HL-60/S4 (cell line): ENCODE measurements around the gene SNX14.
"Not testable (repeated sequence)": the region's sequence is repeated elsewhere in the genome, so short reads cannot be mapped to it uniquely, and the experiment has no call there.

Experiments used
- in situ Hi-C: fragments of 300-500 bp; cut with MboI; formaldehyde crosslinking; loops from 2 replicates; pipeline ENCODE4 v1.14.3; 2022; ENCODE audit warnings: low sequenced_read_pairs

SNX14 gene, protein sequence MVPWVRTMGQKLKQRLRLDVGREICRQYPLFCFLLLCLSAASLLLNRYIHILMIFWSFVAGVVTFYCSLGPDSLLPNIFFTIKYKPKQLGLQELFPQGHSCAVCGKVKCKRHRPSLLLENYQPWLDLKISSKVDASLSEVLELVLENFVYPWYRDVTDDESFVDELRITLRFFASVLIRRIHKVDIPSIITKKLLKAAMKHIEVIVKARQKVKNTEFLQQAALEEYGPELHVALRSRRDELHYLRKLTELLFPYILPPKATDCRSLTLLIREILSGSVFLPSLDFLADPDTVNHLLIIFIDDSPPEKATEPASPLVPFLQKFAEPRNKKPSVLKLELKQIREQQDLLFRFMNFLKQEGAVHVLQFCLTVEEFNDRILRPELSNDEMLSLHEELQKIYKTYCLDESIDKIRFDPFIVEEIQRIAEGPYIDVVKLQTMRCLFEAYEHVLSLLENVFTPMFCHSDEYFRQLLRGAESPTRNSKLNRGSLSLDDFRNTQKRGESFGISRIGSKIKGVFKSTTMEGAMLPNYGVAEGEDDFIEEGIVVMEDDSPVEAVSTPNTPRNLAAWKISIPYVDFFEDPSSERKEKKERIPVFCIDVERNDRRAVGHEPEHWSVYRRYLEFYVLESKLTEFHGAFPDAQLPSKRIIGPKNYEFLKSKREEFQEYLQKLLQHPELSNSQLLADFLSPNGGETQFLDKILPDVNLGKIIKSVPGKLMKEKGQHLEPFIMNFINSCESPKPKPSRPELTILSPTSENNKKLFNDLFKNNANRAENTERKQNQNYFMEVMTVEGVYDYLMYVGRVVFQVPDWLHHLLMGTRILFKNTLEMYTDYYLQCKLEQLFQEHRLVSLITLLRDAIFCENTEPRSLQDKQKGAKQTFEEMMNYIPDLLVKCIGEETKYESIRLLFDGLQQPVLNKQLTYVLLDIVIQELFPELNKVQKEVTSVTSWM

DNA sequence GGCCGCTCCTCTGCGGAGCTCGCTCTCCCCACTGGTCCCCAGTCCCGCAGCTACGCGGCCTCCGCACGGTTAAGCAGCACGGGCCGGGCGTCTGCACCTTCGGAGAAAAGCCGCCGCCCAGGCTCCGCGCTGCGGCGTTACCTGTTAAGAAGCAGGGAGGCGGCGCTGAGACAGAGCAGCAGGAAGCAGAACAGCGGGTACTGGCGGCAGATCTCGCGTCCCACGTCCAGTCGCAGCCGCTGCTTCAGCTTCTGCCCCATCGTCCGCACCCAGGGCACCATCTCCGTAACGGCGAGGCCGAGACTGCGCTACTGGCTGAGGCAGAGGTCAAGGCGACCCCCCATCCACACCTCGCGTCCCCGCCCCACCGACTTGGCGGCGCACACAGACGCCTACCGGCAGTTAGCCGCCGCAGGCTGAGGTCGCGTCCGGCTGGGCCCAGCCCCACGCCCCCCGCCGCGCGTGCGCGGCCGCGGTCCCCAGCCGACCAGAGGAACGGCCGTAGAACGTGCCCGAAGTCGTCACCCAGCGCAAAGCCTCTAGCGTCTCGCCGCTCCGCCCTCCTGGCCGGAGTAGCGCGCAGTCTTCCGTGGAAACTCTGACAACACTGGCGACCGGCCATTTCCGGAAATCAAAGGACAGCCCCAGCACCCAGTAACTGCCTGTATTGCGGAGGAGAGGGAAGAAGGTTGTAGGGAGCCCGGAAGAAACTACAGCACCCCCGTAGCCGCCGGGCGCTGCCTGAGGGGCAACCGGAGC is at the start of gene SNX14:
Gene SNX14 (minus strand): TSS at position 421 of the 759 bp plus-strand sequence. CDS start 140 bp downstream, at position 281.
- in situ Hi-C loops, result no loop called here

DNA sequence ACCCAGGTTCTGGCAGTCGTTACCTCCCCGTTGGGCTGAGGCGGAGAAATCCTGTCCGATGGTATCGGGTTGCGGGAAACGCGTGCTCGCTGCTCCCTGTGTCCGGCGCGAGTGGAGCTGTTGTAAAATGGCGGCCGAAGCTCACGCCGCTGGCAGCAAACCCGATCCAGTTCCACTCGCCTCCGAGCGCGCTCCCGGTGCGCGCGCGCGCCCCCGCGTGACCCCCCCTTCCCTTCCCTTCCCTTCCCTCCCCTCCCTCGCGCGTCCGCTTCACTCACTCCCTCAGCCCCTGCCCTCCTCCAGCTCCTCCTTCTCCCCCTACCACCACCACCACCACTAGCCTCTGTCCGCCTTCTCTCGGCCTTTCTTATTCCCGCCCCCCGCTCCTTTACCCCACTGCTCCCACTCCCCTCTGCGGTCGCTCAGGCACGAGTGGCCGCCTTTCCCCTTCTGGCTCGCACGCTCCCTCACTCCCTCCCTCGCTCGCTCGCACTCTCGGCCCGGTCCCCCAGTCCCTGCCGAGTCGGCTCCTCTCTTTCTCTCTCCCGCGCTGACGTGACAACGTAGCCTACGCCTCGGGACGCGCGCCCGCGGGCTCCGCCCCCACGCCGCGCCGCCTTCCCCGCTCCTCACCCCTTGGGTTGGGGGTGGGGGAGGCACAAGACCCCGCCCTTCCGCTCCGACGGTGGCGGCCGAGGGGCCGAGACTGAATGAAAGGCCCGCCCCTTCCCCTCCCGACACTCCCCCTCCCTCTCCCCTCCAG is 49.3 kb upstream of the SNX14 start, which contains the start of gene SYNCRIP:
Gene SYNCRIP (minus strand): TSS at position 113 of the 763 bp plus-strand sequence. CDS start 1,447 bp downstream, outside the sequence.
- in situ Hi-C loops, result no loop called here

DNA sequence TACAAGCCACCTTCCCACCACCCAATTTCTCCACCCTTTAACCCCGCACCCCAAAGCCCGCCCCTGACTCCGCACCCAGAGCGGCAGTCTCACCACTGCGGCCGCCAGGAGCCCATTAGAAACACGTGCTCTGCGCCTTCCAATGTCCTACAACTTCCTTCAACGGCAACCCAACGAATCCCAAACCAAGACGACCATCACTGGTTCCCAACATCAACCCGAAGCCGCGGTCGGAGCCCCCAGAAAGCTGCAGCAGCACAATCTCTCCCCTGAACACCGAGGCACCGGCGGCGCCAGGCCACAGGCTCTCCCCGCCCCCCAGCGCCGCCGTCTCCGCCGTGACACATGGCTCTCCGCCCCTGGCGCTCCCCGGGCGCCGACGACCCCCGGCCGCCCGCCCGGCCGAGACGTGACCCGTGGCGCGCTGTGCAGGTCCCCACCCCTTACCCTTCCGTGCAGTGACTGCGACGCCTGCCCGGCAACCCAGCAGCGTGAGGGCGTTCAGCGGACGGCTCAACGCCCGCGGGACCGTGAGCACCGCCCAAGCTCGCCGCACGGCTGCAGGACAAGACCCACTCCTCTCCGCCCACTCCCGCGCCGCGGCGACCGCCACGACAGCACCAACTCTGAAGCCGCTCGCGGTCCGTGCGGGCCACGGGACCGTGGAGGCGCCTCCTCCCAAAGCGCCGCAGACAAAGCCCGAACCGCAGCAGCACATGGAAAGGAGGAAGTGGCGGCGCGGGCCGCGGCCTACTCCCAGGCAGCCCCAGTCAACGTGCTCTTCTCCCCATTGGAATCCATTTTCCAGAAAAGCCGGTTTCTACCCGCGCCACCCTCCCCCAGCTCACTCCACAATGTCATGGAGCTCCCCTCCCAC is 48.5 kb upstream of the SNX14 start:
- in situ Hi-C loops, result no loop called here

DNA sequence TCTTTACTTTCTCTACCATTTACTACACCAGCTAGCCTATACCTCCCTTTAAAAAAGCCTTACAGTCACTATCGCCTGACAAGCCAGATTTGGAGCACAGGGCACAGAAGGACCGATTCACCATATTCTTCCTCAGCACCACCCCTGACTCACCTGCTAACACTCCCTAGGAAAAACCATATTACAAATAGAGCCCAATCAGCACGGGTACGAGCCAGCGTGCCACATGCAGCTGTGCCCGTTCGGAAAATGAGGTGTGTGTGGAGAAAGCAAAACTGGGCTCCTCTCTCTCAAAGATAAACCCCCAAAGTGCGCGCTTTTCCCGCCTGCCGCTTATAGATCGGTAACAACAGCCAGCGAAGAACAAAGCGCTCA is 47.9 kb upstream of the SNX14 start:
- in situ Hi-C loops, result no loop called here

DNA sequence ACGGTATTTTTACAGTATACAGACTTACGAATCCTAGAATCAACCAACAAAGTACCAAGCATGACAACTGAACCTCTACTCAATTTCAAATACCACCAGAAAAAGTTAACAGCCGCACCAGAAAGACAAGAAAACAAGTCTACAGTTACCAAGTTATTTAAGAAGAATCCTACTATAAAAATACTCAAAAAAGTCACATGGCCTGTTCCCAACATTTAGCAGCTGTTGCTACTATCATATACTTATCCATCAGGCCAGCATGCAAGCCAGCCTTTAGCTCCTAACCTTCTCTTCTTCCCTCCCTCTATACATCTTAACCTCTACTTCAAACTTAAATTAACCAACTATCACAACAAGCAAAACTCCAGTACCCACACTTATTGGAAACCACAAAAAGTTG is 47.2 kb upstream of the SNX14 start:
- in situ Hi-C loops, result no loop called here

DNA sequence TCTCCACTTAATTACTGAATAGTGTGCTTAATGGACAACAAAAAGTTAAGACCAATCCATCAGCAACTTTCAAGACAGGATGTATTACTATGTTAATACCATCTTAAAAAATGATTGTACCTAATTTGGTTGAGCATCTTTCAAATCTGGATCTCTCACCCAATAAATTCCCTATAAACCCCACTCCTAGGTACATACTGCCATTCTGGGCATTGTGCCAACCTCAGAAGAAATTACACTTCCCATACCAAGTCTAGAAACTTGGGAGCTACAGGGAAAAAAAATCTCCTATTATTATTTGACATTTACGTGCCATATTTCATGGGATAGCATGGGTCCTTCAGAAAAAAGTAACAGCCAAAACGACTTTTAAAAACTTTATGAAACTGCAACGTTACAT is 43.9 kb upstream of the SNX14 start:
- in situ Hi-C loops, result no loop called here

DNA sequence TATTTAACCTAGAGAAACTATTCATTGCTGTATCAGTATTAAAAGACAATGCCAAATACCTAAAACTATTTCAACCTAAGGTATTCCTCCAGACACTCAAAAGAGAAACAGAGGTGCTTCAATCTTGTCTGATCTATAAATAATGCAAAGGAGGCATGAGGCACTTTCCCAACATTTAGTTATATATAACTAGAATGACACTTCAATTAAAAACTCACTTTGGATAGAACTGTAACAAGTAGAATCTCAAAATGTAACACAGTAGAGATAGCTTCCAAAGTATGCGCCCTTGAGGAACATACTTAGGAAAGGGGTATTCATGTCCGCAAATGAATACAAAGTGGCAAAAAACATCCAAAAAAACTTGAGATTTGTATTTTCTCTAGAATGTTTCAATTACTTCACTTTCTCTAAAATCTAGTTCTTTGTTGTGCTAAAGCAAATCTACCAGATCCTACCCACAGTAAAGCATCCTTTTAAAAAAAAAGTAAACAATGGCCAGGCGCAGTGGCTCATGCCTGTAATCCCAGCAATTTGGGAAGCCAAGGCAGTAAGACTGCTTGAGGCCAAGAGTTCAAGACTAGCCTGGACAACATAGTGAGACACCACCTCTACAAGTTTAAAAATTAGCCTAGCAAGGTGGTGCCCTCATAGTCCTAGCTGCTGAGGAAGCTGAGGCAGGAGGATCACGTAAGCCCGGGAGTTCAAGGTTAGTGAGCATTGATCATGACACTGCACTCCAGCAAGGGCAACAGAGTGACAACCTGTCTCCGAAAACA is 38.7 kb upstream of the SNX14 start:
- in situ Hi-C loops, result no loop called here

DNA sequence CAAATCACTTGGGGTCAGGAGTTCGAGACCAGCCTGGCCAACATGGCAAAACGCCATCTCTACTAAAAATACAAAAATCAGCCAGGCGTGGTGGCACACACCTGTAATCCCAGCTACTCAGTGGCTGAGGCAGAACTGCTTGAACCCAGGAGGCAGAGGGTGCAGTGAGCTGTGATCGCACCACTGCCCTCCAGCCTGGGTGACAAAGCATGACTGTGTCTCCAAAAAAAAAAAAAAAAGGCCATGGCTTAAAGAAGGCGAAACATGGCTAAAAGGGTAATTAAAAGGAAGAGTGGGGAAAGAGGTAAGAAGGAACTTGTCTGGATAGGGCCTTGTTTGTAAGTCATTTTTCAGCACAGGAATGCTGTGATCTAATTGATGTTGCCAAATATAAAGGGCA is 37.5 kb upstream of the SNX14 start:
- in situ Hi-C loops, result not testable (repeated sequence)

DNA sequence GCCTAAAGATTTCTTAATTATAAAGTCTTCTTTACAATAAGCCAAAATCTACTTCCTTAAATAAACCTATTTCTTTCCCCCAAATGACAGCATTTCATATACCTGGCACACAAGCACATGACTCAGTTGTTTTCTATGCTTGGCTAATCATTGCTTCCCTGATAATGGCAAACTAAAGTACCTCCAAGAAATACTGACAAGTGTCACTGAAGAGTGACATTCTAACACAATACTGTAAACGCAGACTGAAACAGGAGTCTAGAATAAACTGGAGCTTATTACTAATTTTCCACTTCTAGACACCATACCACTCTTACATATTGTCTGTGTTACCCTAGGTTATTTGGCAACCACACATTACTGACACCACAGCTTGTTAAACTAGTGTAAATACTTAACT is 34.7 kb upstream of the SNX14 start:
- in situ Hi-C loops, result no loop called here

DNA sequence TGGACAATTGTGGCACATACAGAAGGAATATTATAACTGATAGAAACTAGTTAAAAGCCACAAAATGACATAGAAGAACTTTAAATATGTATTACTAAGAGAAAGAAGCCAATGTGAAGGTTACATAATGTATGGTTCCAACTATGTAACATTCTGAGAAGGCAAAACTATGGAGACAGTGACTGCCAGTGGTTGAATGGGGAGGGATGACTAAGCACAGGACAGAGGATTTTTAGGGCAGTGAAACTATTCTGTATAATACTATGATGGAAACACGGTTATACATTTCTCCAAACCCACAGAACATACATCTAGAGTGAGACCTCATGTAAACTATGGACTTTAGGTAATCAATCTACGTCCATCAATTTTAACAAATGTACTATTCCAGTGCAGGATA is 26.6 kb upstream of the SNX14 start:
- in situ Hi-C loops, result no loop called here

DNA sequence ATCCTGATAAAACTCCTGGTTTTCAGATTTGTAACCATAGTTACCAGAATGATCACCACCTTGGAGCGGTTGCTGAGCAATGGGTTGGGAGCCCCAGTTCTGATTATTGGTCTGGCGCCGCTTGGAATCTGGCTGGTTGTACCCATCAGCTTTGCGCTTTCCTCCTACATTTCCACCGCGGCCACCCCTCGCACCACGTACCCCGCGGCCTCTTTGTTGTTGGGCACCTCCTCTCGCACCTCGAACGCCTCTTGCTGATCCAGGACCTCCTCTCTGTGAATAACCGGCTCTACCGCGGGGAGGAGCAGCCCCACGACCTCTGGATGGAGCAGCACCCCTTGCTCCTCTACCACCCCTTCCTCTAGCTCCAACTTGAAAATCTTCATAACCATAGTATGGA is 21.1 kb upstream of the SNX14 start:
- in situ Hi-C loops, result no loop called here

DNA sequence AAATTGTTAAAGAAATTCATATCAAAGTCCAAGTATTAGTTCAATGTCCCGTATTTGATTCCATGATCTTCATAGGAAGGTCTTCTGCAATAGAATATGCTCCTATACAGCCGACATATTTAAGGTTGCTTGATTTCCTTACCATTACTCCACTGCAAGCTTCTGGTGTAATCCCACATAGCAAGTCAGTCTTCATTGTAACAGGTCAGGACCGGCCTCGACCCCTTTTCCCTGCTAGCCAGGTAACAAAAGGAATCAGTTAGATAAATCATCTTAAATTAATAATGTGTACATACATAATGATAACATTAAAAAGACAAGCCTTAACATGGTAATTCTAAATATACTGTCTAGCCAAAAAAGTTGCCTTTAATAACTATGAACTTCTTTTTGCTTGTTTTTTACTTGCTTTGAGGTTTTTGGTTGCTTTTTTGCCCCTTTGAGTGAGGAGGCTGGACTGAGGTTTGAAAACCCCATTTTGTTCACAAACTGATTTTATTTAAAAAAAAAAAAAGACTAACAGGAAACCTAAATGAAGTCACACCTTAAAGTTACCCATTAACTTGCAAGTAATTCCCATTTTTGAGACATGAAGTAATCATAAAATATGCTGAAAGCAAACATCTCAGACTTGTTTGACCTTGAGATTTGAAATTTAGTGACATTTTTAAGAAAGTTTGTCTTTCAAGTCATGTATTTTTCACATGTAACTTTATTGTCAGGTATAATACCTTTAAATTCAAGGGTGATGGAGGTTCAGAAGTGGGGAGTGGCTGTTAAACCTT is 19.2 kb upstream of the SNX14 start:
- in situ Hi-C loops, result no loop called here

DNA sequence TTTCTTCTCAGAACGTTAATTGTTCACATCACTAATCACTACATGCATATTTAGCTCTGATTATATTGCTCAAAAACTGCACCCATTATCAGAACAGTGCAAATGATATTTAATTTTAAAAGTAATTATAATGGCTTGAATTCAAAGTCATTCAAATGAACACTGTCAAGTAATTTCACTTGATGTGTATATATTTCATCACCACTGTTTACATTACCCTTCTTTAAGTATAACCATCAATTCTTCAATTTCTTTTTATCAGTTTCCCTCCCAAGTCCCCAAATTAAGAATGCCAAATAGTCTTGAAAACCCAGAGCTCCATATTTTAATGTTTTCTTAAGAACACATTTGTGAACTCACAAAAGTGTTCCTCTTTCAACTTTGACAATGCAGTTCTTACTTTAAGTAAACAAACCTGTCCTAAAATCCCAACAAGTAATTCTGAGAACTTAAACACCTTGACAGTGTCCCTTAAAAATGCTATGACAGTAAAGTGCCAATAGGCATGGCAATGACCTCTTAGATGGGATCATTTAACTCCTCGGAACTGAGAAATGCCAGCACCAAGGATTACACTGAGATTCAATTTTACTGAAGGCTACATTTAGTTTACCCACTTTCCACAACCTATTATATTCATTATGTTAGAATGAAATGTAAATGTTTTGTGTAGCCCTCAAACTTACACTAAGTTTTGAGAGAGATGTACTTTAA is 16.7 kb upstream of the SNX14 start:
- in situ Hi-C loops, result no loop called here

DNA sequence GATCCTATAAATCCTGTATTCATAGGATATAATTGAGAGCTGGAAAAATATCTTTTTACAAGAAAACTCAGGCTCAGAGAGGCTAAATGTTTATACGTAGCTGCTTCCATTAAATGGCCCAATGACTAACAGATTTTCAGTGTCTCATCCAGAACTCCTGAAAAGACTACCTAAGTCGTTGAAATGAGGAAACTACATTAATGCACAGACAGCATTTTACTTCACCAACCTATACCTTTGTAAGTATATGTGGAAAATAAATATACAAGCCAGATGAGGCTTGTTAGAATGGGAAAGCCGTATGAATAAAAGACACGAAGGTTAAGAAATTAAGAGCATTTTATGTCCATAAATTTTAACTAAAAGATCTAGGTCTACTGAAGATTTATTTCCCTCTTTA is 8.4 kb upstream of the SNX14 start:
- in situ Hi-C loops, result no loop called here

DNA sequence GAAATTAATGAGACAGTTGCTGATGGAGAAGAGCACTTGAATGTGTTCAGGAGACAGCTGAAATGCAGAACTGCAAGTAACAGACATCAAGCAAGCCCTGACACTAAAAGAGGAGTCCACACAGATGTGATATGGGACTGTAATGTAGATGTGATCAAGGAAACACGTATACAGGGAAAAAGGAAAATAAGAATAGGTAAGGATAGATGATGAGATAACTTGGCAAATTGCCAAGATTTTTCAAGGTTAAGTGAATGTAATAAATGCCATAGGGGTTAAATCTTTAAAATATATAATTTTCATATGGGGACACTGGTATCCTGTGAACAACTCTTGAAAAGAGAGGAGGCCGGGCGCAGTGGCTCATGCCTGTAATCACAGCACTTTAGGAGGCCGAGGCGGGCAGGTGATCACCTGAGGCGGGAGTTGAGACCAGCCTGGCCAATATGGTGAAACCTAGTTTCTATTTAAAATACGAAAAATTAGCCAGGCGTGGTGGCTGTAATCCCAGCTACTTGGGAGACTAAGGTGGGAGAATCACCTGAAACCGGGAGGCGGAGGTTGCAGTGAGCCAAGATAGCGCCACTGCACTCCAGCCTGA is 7.2 kb upstream of the SNX14 start:
- in situ Hi-C loops, result no loop called here

DNA sequence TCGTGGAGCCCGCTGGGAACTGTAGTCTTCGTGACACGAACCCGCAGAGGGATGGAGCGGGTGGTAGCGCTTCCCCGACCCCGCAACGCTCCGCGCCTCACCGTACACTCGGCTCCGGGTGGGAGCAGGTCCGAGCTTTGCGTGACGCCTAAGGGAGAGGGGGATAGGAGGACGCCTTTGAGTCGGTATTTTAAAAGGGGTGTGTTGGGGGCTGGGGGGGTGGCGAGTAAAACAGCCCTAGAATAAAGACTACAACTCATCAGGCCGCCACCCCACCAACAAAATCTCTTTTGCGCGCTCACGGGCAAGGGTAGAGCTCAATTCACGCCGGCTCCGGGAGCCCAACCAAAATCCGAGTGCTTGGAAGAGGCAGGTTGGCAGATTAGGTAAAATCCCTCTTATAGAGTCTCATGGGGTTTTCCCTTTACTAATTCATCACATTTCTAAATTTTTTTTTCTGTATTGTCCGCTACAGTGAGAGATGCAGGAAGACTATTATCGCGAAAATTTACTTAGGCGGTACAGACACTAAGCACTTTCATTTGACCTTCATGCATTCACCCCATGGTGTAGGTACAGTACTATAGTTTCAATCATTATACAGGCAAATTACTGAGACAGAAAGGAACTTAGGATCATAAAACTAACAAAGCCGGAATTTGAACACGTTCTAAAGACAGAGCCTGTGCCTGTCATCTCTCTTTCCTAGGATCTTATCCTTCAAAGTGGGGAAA is 706 bp upstream of the SNX14 start:
- in situ Hi-C loops, result no loop called here
